Astrocyte of the hippocampus (primary cell): ENCODE measurements around the gene SHOX.
"Not testable (repeated sequence)": the region's sequence is repeated elsewhere in the genome, so short reads cannot be mapped to it uniquely, and the experiment has no call there.

ENCODE experiments used
- DNase-seq: peaks from one replicate; pipeline ENCODE4 v3.0.0; 2011; ENCODE audit warnings: low read depth, low spot score

SHOX gene

DNA sequence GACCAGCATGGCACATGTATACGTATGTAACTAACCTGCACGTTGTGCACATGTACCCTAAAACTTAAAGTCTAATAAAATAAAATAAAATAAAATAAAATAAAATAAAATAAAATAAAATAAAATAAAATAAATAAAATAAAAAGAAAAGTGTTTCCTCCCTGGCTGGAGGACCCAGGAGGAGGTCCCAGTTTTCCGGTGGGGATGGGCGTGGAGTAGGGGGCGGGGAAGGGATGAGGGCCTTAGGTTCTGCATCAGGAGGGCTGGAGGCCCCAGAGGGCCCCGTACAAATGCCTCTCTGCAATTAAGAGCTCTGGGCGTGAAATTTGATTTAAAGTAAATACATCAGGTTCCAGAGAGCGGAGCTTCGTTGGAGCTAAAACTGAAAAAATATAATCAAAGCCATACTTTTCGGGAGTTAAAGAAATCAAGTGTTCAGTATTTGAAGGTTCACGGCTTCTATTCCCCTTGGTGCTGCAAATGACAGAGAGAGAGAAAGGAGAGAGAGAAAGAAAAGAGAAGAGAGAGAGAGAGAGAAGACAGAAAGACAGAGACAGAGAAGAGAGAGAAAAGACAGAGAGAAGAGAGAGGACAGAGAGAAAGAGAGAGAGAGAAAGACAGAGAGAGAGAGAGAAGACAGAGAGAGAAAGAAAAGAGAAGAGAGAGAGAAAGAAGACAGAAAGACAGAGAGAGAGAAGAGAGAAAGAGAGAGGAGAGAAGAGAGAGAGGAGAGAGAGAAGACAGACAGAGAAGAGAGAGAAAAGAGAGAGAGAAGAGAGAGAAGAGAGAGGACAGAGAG is 8.7 kb upstream of the SHOX start:
- DNase-seq, result no peak

DNA sequence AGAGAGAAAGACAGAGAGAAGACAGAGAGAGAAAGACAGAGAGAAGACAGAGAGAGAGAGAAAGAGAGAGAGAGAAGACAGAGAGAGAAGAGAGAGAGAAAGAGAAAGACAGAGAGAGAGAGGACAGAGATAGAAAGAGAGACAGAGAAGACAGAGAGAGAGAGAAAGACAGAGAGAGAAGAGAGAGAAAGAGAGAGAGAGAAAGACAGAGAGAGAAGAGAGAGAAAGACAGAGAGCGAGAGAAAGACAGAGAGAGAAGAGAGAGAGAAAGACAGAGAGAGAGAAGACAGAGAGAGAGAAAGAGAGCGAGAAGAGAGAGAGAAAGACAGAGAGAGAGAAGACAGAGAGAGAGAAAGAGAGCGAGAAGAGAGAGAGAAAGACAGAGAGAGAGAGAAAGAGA is 7.8 kb upstream of the SHOX start:
- not testable (repeated sequence) for DNase-seq

DNA sequence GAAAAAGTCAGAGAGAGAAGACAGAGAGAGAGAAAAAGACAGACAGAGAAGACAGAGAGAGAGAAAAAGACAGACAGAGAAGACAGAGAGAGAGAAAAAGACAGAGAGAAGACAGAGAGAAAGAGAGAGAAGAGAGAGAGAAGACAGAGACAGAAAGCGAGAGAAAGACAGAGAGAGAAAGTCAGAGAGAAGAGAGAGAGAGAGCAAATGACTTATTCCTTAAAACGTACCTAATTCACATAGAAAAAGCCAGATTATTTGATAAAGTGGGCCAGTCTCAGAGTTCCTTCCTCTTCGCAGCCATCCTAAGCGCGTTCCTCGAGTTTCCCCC is 7.4 kb upstream of the SHOX start:
- DNase-seq, result no peak

DNA sequence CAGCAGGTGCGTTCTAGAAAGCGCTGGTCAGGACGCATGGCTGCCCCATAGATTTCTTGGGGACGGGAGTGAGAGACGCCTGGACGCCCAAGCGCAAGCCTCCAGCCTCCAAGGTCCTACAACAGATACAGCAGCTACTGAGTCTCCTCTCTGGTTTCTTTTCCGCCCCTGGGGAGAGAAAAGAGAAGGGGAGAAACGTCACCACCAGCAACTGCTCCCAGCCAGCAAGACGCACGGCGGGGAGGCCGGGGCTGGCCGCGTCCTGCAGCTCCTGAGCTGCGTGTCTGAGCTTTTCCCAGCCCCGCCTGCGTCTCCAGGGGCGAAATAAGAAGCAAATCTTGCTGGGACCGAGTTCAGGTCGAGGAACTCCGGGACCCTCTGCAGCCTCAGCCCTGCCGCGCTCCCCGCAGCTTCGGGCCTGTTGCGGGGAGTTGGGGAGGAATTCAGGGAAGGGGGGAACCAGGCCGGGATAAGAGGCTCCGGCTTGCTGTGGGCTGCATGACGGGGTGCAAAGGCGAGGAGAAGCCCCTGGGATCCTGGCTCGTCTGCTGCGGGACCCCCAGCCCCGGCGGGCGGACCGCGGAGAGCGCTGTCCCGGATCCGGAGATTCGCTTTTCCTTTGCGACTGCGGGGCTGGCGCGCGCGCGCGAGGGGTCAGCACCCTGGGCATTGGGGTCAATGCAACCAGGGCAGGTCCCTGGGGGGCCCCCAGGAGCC is 6.8 kb upstream of the SHOX start:
- no peak for DNase-seq

DNA sequence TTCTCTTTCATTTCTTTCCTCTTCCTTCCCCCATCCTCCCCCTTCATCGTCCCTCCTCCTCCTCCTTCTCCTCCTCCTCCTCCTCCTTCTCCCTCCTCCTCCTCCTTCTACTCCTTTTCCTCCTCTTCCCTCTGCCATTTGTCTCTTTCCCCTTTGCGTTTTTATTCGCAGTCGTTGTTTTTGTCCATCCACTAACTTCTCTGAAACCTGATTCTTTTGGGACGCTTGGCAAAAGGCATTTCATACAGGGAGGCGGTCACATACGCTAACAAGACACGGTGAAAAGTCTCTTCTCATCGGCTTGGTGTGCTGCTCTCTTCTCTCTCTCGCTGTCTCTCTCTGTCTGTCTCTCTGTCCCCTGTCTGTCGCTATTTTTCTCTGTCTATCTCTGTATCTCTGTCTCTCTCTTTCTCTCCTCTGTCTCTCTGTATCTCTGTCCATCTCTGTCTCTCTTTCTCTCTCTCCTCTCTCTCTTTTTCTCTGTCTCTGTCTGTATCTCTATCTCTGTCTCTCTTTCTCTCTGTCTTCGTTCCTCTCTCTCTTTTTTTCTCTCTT is 5.4 kb upstream of the SHOX start:
- no peak for DNase-seq

DNA sequence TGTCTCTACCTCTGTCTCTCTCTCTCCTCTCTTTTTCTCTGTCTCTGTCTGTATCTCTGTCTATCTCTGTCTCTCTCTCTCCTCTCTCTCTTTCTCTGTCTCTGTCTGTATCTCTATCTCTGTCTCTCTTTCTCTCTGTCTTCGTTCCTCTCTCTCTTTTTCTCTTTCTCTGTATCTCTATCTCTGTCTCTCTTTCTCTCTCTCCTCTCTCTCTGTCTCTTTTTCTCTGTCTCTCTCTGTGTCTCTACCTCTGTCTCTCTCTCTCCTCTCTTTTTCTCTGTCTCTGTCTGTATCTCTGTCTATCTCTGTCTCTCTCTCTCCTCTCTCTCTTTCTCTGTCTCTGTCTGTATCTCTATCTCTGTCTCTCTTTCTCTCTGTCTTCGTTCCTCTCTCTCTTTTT is 4.5 kb upstream of the SHOX start:
- DNase-seq, result not testable (repeated sequence)

DNA sequence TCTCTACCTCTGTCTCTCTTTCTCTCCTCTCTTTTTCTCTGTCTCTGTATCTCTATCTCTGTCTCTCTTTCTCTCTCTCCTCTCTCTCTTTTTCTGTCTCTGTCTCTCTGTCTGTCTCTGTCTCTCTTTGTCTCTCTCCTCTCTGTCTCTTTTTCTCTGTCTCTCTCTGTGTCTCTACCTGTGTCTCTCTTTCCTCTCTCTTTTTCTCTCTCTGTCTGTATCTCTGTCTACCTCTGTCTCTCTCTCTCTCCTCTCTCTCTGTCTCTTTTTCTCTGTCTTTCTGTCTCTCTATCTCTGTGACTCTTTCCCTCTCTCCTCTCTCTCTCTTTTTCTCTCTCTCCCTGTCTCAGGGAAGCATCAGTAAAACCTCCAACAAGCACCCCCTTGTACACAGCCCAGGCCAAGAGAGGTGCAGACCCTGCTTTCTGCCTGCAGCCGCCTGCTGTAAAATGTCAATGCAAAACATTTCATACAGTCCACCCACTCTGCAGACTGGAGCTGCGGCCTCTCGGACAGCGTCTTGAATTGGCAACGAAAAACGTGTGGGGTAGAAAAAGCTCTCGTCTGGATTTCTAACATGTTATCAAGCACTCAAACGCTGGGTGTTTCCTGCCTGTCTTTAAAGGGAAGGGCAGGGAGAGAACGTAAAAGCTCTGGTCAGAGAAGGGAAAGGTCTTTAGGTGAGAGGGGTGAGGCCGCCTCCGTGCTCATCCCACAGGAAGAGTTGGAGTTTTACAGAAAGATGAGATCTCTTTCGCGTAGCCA is 3.7 kb upstream of the SHOX start:
- no peak for DNase-seq

DNA sequence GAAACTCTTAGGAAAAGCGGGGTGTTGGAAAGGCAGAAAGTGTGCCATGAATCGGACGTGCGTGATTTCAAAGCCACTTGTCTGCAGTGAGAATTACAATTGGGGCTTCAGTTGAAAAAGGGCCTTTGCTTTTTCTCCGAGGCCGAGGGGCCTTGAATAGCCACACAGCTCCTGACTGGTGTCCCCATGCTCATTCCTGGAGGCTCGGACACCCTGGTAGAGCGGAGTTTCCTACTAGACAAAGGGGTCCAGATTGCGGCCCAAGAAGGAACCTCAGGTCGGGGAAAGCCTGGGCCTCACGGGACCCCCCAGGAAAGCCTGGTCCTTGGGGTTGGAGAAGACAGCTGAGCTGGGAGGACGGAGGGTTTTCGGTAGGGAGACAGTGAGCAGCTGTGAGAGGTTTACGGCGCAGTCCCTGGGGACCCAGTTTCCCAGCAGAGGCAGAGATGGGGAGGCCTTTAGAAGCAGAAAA is 3.0 kb upstream of the SHOX start:
- no peak for DNase-seq

DNA sequence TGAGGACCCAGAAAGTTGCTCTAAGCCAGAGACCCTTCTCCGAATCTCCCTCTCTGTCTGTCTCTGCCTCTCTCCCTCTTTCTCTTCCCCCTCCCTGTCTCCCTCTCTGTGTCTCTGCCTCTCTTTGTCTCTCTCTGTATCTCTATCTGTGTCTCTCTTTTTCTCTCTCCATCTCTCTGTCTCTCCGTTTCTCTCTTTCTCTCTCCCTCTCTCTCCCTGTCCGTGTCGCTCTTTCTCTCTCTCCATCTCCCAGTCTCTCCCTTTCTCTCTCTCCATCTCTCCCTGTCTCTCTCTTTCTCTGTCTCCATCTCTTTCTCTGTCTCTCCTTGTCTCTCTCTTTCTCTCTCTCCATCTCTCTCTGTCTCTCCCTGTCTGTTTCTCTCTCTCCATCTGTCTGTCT is 2.6 kb upstream of the SHOX start:
- no peak for DNase-seq

DNA sequence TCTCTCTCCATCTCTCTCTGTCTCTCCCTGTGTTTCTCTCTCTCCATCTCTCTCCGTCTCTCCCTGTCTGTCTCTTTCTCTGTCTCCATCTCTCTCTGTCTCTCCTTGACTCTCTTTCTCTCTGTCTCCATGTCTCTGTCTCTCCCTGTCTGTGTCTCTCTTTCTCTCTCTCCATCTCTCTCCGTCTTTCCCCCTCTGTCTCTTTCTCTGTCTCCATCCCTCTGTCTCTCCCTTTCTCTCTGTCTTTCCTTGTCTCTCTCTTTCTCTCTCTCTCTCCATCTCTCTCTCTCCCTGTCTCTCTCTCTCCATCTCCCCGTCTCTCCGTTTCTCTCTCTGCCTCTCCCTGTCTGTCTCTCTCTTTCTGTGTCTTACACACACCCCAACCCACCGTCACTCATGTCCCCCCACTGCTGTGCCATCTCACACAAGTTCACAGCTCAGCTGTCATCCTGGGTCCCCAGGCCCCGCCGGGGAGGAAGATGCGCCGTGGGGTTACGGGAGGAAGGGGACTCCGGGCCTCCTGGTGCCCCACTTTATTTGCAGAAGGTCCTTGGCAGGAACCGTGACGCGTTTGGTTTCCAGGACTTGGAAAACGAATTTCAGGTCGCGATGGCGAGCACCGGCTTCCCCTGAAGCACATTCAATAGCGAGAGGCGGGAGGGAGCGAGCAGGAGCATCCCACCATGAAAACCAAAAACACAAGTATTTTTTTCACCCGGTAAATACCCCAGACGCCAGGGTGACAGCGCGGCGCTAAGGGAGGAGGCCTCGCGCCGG is 1.2 kb upstream of the SHOX start:
- DNase-seq, result no peak

DNA sequence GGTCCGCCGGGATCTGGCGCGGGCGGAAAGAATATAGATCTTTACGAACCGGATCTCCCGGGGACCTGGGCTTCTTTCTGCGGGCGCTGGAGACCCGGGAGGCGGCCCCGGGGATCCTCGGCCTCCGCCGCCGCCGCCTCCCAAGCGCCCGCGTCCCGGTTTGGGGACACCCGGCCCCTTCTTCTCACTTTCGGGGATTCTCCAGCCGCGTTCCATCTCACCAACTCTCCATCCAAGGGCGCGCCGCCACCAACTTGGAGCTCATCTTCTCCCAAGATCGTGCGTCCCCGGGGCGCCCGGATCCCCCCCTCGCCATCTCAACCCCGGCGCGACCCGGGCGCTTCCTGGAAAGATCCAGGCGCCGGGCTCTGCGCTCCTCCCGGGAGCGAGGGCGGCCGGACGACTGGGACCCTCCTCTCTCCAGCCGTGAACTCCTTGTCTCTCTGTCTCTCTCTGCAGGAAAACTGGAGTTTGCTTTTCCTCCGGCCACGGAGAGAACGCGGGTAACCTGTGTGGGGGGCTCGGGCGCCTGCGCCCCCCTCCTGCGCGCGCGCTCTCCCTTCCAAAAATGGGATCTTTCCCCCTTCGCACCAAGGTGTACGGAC is 482 bp upstream of the SHOX start:
- no peak for DNase-seq

DNA sequence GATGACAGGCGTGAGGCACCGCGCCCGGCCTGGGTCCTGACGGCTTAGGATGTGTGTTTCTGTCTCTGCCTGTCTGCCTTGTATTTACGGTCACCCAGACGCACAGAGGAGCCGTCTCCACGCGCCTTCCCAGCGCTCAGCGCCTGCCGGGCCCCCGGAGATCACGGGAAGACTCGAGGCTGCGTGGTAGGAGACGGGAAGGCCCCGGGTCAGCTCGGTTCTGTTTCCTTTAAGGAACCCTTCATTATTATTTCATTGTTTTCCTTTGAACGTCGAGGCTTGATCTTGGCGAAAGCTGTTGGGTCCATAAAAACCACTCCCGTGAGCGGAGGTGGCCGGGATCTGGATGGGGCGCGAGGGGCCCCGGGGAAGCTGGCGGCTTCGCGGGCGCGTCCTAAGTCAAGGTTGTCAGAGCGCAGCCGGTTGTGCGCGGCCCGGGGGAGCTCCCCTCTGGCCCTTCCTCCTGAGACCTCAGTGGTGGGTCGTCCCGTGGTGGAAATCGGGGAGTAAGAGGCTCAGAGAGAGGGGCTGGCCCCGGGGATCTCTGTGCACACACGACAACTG is 1.3 kb downstream of the SHOX start:
- DNase-seq, result no peak

DNA sequence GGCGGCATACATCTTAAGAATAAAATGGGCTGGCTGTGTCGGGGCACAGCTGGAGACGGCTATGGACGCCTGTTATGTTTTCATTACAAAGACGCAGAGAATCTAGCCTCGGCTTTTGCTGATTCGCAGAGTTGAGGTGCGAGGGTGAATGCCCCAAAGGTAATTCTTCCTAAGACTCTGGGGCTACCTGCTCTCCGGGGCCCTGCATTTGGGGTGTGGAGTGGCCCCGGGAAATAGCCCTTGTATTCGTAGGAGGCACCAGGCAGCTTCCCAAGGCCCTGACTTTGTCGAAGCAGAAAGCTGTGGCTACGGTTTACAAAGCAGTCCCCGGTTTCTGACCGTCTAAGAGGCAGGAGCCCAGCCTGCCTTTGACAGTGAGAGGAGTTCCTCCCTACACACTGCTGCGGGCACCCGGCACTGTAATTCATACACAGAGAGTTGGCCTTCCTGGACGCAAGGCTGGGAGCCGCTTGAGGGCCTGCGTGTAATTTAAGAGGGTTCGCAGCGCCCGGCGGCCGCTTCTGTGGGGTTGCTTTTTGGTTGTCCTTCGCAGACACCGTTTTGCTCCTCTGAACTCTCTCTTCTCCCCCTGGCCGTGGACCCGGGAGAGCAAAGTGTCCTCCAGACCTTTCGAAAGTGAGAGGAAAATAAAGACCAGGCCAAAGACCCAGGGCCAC is 1.9 kb downstream of the SHOX start:
- DNase-seq, result no peak

DNA sequence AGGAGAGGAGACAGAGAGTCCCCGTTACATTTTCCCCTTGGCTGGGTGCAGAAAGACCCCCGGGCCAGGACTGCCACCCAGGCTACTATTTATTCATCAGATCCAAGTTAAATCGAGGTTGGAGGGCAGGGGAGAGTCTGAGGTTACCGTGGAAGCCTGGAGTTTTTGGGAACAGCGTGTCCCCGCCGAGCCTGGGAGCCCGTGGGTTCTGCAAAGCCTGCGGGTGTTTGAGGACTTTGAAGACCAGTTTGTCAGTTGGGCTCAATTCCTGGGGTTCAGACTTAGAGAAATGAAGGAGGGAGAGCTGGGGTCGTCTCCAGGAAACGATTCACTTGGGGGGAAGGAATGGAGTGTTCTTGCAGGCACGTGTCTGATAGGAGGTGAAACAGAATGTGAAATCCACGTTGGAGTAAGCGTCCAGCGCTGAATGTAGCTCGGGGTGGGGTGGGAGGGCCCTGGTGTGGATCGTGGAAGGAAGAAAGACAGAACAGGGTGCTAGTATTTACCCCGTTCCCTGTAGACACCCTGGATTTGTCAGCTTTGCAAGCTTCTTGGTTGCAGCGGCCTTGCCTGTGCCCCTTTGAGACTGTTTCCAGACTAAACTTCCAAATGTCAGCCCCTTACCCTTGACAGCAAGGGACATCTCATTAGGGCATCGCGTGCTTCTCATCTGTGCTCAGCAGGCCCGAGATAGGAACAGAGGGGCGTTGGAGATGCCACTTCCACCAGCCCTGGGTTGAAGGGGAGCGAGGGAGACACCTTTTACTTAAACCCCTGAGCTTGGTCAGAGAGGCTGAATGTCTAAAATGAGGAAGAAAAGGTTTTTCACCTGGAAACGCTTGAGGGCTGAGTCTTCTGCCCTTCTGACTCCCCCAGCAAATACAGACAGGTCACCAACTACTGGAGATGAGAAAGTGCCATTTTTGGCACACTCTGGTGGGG is 2.7 kb downstream of the SHOX start:
- DNase-seq, result no peak

DNA sequence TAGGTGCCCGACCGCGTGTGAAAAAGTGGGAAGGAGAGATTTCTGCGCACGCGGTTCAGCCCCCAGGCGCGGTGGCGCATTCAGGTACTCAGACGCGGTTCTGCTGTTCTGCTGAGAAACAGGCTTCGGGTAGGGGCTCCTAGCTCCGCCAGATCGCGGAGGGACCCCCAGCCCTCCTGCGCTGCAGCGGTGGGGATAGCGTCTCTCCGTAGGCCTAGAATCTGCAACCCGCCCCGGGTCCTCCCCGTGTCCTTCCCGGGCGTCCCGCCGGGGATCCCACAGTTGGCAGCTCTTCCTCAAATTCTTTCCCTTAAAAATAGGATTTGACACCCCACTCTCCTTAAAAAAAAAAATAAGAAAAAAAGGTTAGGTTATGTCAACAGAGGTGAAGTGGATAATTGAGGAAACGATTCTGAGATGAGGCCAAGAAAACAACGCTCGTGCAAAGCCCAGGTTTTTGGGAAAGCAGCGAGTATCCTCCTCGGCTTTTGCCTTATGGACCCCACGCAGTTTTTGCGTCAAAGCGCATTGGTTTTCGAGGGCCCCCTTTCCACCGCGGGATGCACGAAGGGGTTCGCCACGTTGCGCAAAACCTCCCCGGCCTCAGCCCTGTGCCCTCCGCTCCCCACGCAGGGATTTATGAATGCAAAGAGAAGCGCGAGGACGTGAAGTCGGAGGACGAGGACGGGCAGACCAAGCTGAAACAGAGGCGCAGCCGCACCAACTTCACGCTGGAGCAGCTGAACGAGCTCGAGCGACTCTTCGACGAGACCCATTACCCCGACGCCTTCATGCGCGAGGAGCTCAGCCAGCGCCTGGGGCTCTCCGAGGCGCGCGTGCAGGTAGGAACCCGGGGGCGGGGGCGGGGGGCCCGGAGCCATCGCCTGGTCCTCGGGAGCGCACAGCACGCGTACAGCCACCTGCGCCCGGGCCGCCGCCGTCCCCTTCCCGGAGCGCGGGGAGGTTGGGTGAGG is 3.7 kb downstream of the SHOX start:
- no peak for DNase-seq

DNA sequence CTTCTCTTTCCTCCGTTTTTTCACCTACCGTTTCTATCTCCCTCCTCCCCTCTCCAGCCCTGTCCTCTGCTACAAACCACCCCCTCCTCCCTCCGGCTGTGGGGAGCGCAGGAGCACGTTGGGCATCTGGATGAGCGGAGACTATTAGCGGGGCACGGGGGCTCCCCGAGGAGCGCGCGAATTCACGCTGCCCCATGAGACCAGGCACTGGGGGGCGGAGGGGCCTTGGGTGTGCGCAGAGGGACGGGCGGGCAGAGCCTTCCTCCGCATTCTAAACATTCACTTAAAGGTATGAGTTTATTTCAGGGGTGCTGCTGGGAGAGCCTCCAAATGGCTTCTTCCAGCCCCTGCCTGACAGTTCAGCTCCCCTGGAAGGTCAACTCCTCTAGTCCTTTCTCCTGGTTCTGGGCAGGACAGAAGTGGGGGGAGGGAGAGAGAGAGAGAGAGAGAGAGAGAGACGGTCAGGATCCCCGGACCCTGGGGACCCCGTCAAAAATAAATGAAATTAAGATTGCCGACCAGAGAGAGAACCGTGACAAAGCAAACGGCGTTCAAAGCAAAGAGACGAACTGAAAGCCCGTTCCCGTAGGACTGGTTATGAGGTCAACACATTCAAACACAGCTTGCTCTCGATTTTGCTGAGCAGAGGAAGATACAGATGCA is 5.0 kb downstream of the SHOX start:
- no peak for DNase-seq

DNA sequence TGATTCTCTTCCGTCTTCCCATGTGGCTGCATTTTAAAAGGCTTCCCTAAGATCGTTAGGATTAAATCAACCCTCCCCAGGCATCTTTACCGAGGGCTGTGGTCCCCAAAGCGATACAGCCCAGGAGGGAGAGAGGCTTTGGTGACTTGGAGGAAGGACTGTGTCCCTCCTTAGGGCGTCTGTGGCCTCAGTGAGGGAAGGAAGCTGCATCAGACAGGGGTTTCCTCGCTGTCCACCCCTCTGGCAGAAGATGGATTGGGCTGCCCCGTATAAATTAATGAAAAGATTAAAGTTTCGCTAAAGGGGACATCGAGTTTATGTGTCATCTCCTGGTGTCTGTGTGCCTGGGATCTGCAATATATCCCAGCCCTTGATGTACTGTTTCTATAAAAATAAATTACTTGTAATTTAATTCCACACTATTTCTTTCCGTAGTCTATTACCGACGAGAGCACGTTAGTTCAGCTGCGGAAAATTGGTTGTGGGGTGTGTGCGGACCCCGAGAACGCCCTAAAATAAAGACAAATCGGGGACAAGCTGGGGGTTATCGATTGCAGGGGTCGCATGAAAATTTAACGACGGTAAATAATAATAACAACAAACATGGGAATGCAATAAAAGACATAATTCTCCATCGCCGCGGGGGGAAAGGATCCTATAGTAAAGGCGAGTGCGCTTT is 6.5 kb downstream of the SHOX start:
- no peak for DNase-seq
